HL-60 (cell line): ENCODE data around the gene ANO6.

Experiments used
- GABPA ChIP-seq: IDR thresholded peaks from 2 replicates; pipeline ENCODE4 v1.6.1; 2012; ENCODE audit warnings: low read depth
- TF ChIP-seq, protein P1 (sequence below): IDR thresholded peaks from one replicate; pipeline ENCODE4 v1.5.1; 2011; ENCODE audit warnings: low read length, control low read depth, inconsistent platforms; ENCODE audit not compliant: insufficient read depth

DNA sequence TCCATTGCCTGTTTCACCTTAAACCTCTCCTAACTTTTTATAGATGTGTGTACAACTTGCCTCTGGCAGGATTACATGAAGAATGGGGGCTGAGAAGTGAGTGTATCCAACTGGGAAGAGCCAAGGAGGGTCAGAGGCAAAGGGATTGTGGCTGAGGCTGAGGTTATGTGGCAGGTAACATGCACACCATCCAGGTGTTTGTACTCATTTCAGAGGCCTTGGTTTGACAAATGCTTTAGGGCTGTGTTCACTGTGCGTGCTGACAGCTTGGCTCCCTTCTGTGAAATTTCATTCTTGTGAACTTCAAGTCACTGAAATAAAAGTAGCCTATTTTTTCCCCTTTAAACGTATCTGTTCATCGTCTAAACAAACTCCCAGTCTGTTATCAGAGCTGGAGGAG lies 47.7 kb downstream of the ANO6 start:
- TF ChIP-seq, protein P1, sequence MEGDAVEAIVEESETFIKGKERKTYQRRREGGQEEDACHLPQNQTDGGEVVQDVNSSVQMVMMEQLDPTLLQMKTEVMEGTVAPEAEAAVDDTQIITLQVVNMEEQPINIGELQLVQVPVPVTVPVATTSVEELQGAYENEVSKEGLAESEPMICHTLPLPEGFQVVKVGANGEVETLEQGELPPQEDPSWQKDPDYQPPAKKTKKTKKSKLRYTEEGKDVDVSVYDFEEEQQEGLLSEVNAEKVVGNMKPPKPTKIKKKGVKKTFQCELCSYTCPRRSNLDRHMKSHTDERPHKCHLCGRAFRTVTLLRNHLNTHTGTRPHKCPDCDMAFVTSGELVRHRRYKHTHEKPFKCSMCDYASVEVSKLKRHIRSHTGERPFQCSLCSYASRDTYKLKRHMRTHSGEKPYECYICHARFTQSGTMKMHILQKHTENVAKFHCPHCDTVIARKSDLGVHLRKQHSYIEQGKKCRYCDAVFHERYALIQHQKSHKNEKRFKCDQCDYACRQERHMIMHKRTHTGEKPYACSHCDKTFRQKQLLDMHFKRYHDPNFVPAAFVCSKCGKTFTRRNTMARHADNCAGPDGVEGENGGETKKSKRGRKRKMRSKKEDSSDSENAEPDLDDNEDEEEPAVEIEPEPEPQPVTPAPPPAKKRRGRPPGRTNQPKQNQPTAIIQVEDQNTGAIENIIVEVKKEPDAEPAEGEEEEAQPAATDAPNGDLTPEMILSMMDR = no peak
- TF ChIP-seq GABPA = no peak
